HG03521 (cell line): ENCODE results near the gene LTBP4.
"Not testable (repeated sequence)": the region's sequence is repeated elsewhere in the genome, so short reads cannot be mapped to it uniquely, and the experiment has no call there.

Source experiments
- ATAC-seq: cut with Tn5 transposase; IDR thresholded peaks from one replicate; pipeline ENCODE4 v1.9.1; 2021; ENCODE audit warnings: mild to moderate bottlenecking, moderate library complexity; ENCODE audit not compliant: unreplicated experiment

The LTBP4 gene, protein sequence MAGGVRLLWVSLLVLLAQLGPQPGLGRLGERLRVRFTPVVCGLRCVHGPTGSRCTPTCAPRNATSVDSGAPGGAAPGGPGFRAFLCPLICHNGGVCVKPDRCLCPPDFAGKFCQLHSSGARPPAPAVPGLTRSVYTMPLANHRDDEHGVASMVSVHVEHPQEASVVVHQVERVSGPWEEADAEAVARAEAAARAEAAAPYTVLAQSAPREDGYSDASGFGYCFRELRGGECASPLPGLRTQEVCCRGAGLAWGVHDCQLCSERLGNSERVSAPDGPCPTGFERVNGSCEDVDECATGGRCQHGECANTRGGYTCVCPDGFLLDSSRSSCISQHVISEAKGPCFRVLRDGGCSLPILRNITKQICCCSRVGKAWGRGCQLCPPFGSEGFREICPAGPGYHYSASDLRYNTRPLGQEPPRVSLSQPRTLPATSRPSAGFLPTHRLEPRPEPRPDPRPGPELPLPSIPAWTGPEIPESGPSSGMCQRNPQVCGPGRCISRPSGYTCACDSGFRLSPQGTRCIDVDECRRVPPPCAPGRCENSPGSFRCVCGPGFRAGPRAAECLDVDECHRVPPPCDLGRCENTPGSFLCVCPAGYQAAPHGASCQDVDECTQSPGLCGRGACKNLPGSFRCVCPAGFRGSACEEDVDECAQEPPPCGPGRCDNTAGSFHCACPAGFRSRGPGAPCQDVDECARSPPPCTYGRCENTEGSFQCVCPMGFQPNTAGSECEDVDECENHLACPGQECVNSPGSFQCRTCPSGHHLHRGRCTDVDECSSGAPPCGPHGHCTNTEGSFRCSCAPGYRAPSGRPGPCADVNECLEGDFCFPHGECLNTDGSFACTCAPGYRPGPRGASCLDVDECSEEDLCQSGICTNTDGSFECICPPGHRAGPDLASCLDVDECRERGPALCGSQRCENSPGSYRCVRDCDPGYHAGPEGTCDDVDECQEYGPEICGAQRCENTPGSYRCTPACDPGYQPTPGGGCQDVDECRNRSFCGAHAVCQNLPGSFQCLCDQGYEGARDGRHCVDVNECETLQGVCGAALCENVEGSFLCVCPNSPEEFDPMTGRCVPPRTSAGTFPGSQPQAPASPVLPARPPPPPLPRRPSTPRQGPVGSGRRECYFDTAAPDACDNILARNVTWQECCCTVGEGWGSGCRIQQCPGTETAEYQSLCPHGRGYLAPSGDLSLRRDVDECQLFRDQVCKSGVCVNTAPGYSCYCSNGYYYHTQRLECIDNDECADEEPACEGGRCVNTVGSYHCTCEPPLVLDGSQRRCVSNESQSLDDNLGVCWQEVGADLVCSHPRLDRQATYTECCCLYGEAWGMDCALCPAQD (N-terminal part only)

DNA sequence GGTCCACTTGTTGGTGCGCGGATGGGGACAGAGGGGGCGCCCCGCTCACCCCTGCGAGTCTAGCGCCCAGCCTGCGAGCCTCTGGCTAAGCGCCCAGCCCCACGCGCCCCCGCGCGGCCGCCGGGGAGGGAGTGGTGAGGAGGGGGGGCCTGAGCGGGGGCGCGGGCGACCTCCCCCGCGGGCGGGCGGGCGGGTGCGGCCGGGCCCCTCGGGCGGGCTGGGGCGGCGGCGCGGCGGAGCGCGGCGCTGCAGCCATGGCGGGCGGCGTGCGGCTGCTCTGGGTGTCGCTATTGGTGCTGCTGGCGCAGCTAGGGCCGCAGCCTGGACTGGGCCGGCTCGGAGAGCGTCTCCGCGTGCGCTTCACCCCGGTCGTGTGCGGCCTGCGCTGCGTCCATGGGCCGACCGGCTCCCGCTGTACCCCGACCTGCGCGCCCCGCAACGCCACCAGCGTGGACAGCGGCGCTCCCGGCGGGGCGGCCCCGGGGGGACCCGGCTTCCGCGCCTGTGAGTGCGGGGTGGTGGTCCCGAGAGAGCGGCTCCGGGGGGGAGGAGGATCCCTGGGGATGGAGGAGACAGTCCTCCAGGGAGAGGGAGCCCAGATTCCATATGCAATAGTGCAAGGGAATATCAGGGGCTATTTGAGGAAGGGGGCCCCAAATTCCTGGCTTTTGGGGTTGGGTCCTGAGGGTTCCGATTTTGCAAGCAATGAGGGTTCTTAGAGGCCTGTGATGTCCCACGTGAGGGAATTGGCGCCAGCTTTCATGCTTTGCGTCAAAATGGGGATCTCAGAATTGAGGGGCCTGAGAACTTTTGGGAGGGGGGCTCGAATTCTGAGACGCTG is at the start of gene LTBP4:
Gene LTBP4 (plus strand): TSS at position 236 of the 841 bp plus-strand sequence. CDS start 19 bp downstream, at position 255.
- no peak for ATAC-seq

DNA sequence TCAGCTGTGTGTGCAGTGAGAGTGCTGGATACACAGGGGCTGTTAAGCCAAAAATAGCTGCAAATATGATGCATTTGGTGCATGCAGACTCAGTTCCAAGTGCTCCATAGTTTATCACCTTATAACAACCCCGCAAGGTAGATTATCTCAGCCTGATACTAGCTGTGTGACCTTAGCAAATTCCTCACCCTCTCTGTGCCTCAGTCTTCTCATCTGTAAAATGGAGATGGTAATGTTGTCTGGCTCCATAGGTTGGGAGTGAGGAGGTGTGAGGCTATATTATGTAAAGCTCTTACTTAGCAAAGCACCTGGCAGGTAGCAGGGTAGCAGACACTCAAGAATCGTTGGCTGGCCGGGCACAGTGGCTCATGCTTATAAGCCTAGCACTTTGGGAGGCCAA is 48.3 kb upstream of the LTBP4 start:
- ATAC-seq, result no peak

GRCh38 chr19:40553885-40554857 is 47.0 kb upstream of the LTBP4 start:
- ATAC-seq, result no peak

GRCh38 chr19:40555978-40556689 is 45.0 kb upstream of the LTBP4 start:
- ATAC-seq, result no peak

GRCh38 chr19:40556953-40557530 is 44.1 kb upstream of the LTBP4 start:
- ATAC-seq, result no peak

- ATAC-seq, result no peak
These were observed 41.8 kb upstream of the LTBP4 start for GRCh38 chr19:40559394-40559793.

DNA sequence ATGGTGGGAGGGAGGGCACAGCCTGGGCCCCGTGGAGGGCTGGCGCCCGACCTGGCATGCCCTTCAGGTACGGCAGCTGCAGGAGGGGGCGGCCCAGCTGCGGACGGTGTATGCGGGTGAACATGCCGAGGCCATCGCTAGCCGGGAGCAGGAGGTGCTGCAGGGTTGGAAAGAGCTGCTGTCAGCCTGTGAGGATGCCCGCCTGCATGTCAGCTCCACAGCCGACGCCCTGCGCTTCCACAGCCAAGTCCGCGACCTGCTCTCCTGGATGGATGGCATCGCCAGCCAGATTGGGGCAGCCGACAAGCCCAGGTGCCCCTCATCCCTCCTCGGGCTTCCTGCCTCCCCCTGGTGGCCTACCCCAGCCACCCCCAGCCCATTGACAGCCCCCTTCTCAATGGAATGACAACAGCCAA is 41.1 kb upstream of the LTBP4 start:
- no peak for ATAC-seq

DNA sequence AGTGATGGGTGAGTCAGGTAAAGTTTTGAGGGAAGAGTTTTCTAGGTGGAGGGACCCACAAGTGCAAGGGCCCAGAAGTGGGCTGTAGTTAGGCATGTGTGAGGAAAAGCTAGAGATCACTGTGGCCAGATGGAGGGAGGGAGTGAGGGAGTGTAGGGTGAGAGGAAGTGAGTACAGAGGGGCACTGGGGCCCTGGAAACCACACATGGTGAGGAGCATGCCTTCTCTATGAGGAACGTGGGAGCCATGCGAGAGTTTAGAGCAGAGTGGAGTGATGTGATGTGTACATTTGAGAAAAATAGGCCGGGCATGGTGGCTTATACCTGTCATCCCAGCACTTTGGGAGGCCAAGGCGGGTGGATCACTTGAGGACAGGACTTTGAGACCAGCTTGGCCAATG is 39.2 kb upstream of the LTBP4 start:
- ATAC-seq, result no peak

DNA sequence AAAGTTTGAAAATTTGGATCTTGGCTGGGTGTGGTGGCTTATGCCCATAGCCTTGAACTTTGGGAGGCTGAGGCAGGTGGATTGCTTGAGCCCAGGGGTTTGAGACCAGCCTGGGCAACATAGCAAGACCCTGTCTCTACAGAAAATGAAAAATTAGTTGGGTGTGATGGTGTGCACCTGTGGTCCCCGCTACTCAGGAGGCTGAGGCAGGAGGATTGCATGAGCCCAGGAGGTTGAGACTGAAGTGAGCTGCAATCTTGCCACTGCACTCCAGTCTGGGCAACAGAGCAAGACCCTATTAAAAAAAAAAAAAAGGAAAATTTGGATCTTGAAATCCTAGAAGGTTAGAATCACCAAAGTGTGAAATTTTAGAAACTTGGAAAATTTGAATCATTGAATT is 36.6 kb upstream of the LTBP4 start:
- ATAC-seq, result not testable (repeated sequence)

- ATAC-seq, result no peak
These were observed 35.8 kb upstream of the LTBP4 start for GRCh38 chr19:40565355-40565754.

- no peak for ATAC-seq
These were observed 35.2 kb upstream of the LTBP4 start for GRCh38 chr19:40565910-40566495.

DNA sequence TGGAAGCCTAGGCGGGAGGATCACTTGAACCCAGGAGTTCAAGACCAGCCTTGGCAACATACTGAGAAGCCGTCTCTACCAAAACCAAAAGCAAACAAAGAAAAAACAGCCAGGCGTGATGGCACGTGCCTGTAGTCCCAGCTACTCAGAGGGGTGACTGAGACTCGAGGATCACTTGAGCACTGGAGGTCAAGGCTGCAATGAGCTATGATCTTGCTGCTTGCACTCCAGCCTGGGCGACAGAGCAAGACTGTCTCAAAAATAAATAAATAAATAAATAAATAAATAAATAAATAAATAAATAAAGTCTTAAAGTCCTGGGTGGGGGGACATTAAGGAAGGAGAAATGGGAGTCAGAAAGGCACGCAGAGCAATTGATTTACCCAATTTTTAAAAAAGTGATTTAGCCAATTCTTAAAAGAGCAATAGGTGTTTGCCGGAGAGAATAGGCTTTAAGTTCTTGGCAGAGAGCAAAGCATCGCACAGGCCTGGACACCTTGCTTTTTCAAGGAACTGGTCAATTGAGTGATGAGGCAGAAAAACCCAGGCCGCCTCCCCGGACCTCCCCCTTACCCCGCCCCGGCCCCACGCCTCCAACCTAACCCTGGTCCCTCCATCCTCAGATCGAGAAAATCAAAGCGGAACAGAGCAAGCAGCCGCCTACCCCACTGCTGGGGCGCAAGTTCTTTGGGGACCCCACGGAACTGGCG is 34.0 kb upstream of the LTBP4 start:
- ATAC-seq, result no peak

- no peak for ATAC-seq
These were observed 33.2 kb upstream of the LTBP4 start for GRCh38 chr19:40567750-40568494.

DNA sequence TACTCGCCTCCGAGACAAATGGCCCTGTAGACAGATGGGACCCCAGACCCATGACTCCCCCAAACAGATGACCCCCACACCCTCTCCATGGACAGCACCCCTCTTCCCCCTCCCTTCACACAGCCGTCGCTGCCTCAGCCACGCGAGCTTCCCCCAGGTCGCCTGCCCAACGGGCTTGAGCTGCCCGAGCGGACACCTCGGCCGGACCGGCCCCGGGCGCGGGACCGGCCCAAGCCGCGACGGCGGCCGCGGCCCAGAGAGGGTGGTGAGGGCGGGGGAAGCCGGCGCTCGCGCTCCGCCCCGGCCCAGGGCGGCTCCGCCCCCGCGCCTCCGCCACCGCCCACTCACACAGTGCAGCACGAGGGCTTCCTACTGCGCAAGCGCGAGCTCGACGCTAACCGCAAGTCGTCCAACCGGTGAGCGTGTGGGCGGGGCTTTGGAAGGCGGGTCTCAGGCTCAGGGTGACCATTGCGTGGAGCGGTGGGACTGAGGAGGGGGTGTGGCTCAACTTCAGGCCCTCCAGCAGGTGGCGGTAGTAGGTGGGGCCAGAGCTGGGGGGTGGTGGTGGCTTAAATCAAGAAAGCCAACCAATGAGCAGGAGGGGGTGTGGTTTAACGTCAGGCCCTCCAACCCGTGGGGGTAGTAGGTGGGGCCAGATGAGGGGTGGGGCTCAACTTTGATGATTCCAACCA is 30.7 kb upstream of the LTBP4 start:
- peak; percentile 90 for ATAC-seq

- ATAC-seq, result no peak
These were observed 30.2 kb upstream of the LTBP4 start for GRCh38 chr19:40571005-40571318.
